NCI-H2227 (cell line): ENCODE data around the gene PPIC.
"Not testable (repeated sequence)": the region's sequence is repeated elsewhere in the genome, so short reads cannot be mapped to it uniquely, and the experiment has no call there.

Experiments
- DNase-seq: peaks from one replicate; lab custom pipeline; 2025; ENCODE audit not compliant: unreplicated experiment; lab: John Stamatoyannopoulos, UW

Gene PPIC

GRCh38 chr5:123012321-123012720, 24.2 kb downstream of the PPIC start:
- DNase-seq: no peak

- DNase-seq: no peak
Measured at GRCh38 chr5:123007754-123008153, 28.8 kb downstream of the PPIC start.

GRCh38 chr5:123007182-123007581, 29.3 kb downstream of the PPIC start:
- DNase-seq: no peak

GRCh38 chr5:123001808-123002207, 34.7 kb downstream of the PPIC start:
- DNase-seq: no peak

- no peak for DNase-seq
Measured at GRCh38 chr5:123000731-123001130, 35.8 kb downstream of the PPIC start.

GRCh38 chr5:122999947-123000563, 36.5 kb downstream of the PPIC start:
- DNase-seq: peak; percentile 36

GRCh38 chr5:122997294-122997693, 39.2 kb downstream of the PPIC start:
- no peak for DNase-seq

DNA sequence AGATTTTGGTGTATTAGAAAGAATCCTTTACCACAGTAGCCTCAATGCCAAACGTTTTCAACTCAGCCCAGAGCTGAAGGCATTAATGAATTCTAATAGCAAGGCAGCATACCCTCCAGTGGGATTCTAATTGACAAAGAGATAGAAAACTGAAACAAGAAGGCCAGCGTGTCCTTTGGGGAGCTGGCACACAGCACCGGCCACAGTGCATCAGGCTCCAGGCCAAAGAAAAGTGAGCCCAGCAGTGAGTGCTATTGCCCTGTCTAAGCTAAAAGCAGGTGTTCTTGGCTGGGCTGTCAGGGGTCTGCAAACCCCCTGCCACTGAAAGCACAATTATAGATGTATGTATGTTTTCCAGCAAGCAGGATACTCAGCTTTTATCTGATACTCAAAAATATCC, 40.4 kb downstream of the PPIC start:
- no peak for DNase-seq

DNA sequence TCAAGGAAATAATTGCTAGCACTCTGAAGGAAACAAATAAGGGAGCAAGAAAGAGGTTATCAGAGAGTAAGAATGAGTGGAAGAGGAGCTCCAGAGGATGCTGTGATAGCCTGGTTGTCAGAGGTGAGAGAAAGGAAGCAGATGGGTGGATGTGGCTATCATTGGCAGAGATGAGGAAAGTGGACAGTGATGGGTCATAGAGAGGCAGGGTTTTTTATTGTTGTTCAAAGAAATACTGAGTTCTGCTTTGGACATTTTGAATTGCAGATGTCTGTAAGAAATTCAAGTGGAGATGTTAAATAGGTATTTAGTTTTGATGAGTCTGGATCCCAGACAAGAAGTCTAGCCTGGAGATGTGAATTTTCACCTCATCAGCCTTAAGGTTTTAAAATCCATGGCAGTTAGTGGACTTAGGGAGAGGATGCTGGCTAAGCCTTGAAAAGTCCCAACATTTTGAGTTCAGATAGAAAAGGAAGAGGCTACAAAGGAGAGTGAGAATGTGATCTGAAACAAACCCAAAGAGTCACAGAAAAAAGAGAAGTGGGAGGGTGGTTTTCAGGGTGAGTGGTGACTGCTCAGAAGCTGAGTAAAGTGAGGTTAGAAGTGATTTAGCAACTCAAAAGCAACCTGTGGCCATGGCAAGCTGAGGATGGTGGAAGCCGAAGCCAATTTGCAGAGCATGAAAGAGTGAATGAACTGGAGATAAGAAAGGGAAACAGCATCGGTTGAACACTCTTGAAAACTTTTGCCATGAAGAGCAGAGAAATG, 50.4 kb downstream of the PPIC start:
- DNase-seq: no peak

- DNase-seq: no peak
Measured at GRCh38 chr5:122985006-122985700, 51.4 kb downstream of the PPIC start.

GRCh38 chr5:122984425-122984824, 52.1 kb downstream of the PPIC start:
- no peak for DNase-seq

DNA sequence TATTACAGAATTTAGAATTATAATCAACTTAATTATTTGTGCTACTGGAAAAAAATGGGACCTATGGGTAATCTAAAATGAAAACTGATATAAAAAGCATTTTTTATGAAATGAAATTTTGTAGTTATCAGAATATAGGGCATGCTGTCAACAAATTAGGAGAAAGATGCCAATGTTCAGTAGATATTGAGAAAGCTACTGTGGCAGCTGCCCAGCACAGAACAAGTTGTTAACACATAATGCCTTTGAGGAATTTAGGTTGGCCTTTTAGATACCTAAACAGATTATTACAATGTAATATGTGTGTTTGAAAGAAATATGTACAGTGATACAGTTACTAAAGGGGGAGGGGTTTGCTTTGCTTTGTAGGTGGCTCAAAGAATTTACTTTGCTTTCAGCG, 54.1 kb downstream of the PPIC start:
- DNase-seq: no peak

DNA sequence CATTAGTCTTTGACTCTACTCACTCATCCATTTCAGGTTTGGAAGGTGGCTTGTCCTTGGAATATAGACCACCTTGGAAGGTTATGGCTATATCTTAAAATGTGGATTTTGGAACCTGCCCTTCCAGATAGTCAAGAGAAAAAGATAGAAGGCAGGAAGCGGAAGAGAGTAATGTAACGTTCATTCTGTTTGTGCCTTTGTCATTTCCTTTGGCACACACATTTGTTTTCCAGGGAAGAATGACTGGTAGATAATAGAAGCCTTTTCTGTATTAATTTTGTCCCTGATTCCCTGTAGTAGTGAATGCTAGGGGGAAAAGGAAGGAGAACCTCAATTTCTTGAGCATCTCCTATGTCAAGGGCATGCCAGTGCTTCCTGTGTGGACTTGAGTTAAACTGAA, 54.7 kb downstream of the PPIC start:
- no peak for DNase-seq

GRCh38 chr5:122978644-122979297, 57.8 kb downstream of the PPIC start:
- no peak for DNase-seq

DNA sequence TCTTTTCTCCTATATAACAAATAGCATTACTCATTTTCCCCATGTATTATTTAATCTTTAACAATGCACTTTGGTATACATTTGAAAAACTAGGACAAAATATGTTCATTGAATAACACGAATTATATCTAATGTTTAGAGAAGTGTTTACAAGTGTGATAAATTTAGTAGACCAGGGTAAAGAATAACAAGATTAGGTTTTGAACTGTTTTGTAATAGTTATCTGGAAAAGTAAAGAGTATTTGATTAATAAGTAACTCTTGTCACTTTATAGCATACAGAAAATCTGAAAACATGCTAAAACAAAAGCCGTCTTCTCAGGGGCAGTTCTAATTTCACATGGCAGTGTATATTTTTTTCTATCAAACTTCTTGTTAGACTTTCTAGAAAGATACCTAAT, 58.5 kb downstream of the PPIC start:
- no peak for DNase-seq

- no peak for DNase-seq
Measured at GRCh38 chr5:122977319-122977718, 59.2 kb downstream of the PPIC start.

DNA sequence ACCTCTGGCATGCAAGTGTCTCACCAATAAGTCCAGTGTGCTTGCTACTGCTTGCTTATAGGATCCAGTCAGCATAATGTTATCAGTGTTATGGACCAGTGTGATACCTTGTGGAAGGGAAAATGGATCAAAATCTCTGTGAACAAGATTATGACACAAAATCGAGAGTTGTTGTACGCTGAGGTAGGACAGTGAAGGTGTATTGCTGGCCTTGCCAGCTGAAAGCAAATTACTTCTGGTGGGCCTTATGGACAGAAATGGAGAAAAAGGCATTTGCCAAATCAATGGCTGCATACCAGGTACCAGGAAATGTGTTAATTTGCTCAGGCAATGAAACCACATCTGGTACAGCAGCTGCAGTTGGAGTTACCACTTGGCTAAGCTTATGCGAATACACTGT, 62.3 kb downstream of the PPIC start:
- not testable (repeated sequence) for DNase-seq

GRCh38 chr5:122973759-122974158, 62.8 kb downstream of the PPIC start:
- DNase-seq: not testable (repeated sequence)
